Measurements from ENCODE around the gene NR6A1.

The NR6A1 gene

DNA sequence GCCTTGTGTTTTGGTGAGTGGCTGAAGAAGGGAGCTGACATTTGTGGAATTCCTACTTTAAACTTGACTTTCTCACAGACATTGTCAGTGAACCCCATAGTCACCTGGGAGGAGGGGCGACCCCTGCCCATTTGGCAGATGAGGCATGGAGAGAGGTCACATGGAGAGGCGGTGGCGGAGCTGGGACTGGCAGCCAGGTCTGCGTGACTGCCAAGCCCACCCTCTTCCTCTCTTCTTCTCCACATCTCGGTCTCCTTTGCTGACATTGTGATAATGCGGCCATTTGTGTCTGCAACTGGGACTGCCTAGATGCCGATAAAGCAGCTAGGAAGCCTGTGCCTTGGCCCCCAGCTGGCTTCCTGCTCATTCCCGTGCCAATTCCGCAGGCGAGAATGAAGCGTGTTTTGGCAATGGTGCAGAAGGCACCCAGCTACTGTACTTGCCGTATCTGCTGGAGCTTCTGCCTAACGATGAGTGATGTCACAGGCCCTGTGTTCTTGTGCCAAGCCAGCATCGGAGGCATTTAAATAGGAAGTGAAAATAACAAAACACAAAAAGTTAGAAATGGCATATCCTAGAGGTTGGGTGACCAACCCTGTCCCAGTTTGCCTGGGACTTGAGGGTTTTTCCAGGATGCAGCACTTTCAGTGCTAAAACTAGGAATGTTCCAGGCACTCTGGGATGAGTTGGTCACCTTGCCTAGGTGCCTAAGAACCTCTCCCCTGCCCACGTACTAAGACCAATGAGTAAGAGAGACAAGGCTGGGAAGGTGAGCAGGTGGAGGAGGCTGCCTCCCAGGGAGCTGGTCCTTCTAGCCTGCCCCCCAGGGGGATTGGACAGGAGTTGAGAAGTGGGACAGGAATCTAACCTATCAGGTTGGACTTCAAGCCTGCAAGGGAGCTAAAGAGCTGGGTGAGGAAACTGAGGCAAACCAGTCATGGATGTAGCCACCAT is 29.5 kb upstream of the NR6A1 start:
- H3K36me3 ChIP-seq (ENCODE audit: control insufficient read depth in 2 of 2, insufficient read depth in 1 of 2, low read length in 2 of 2), result no peaks in the 10 kb centered on the region
- TF ChIP-seq, protein P1, sequence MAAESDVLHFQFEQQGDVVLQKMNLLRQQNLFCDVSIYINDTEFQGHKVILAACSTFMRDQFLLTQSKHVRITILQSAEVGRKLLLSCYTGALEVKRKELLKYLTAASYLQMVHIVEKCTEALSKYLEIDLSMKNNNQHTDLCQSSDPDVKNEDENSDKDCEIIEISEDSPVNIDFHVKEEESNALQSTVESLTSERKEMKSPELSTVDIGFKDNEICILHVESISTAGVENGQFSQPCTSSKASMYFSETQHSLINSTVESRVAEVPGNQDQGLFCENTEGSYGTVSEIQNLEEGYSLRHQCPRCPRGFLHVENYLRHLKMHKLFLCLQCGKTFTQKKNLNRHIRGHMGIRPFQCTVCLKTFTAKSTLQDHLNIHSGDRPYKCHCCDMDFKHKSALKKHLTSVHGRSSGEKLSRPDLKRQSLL (tag by site-specific recombination; IDR thresholded peaks at IDR 0.05), result no peak
- TF ChIP-seq ZNF274 (IDR thresholded peaks at IDR 0.05; ENCODE audit: low read length) (no peak), ZNF274 (tag by site-specific recombination; IDR thresholded peaks at IDR 0.05; ENCODE audit: borderline replicate concordance) (no peak), ZNF785 (tag by site-specific recombination; IDR thresholded peaks at IDR 0.05) (no peak), ZNF837 (tag by site-specific recombination; IDR thresholded peaks at IDR 0.05) (no peak), ZNF391 (tag by site-specific recombination; IDR thresholded peaks at IDR 0.05; ENCODE audit: borderline replicate concordance, low read depth) (no peak), RBAK (tag by site-specific recombination; IDR thresholded peaks at IDR 0.05) (no peak), HOXC10 (CRISPR knock-in tag; IDR thresholded peaks at IDR 0.05) (no peak), ZNF514 (tag by site-specific recombination; IDR thresholded peaks at IDR 0.05) (no peak), ZNF677 (tag by site-specific recombination; IDR thresholded peaks at IDR 0.05) (no peak), ZNF214 (tag by site-specific recombination; IDR thresholded peaks at IDR 0.05; ENCODE audit: borderline replicate concordance) (no peak), ZNF23 (tag by site-specific recombination; IDR thresholded peaks at IDR 0.05; ENCODE audit: borderline replicate concordance) (no peak), ZBTB26 (tag by site-specific recombination; optimal IDR thresholded peaks at IDR 0.05) (no peak), ZBTB1 (tag by site-specific recombination; IDR thresholded peaks at IDR 0.05) (no peak)
- H3K4me1 ChIP-seq (ENCODE audit: control insufficient read depth, insufficient read depth, low read length), result no peaks in the 10 kb centered on the region
- H3K9me3 ChIP-seq (ENCODE audit: control insufficient read depth, insufficient read depth, low read depth, low read length), result no peaks in the 10 kb centered on the region
- ChIA-PET CTCF (interaction anchor here (0.6 to 2.4 kb wide), 10 partner anchors 10 to 61 kb away, joined by 3 to 15 read pairs (median 4); partner anchors contain the start of genes OLFML2A and WDR38), POLR2A (interaction anchor here (0.8 to 1.9 kb wide), 3 partner anchors 9 to 56 kb away, joined by 3 to 5 read pairs (median 4); no protein-coding TSS in a partner anchor)
- H3K4me3 ChIP-seq (ENCODE audit: low read depth, low read length), result no peak overlapping the region
- H3K27ac ChIP-seq (ENCODE audit: extremely low read depth, low read depth, low read length), result no peak overlapping the region

DNA sequence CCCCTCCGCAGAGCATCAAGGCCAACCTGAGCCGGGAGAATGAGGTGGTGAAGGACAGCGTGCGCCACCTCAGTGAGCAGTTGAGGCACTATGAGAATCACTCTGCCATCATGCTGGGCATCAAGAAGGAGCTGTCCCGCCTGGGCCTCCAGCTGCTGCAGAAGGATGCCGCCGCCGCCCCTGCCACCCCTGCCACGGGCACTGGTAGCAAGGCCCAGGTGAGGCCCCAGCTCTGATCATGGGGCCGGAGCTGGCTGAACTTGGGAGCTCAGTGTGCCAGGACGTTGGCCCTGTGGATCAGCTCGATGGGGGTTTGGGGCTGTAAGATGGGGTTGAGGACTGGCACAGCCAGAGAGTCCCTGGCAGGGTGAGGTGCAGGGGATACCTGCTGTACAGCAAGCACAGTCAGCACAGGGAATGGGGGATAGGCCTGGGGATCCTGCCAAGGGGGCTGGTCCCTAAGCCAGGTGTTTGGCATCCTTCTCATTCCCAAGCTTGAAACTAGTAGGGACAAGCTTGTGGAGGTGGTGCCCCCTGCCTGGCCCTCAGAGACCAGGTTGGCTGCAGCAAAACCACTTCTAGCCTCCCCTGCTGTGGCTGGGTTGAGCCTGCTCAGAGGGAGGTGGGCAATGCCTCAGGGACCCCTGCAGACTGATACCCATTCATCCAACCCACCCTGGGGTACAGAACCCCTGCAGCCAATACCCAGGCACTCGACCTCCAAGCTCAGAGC is 28.3 kb upstream of the NR6A1 start:
- Histone ChIP-seq H3K4me1 (ENCODE audit: control insufficient read depth, insufficient read depth, low read length) (no peaks in the 10 kb centered on the region), H3K27ac (ENCODE audit: extremely low read depth, low read depth, low read length) (no peak overlapping the region), H3K4me3 (ENCODE audit: low read depth, low read length) (no peak overlapping the region), H3K9me3 (ENCODE audit: control insufficient read depth, insufficient read depth, low read depth, low read length) (no peaks in the 10 kb centered on the region), H3K36me3 (ENCODE audit: control insufficient read depth in 2 of 2, insufficient read depth in 1 of 2, low read length in 2 of 2) (no peaks in the 10 kb centered on the region)
- TF ChIP-seq ZNF2 (tag by site-specific recombination; IDR thresholded peaks at IDR 0.05) (no peak), ZNF501 (tag by site-specific recombination; IDR thresholded peaks at IDR 0.05) (no peak), GLIS1 (tag by site-specific recombination; IDR thresholded peaks at IDR 0.05) (peak; percentile 83; the same call in 1 of the 2 replicates), ZIC2 (tag by site-specific recombination; IDR thresholded peaks at IDR 0.05) (peak; percentile 93), ZNF654 (tag by site-specific recombination; IDR thresholded peaks at IDR 0.05; ENCODE audit: low read depth) (no peak), ZBTB44 (tag by site-specific recombination; IDR thresholded peaks at IDR 0.05) (no peak), ZNF10 (tag by site-specific recombination; IDR thresholded peaks at IDR 0.05) (no peak), KLF9 (tag by site-specific recombination; IDR thresholded peaks at IDR 0.05; ENCODE audit: low read depth) (no peak)
- CTCF ChIA-PET, result interaction anchor here (1.0 to 2.4 kb wide), 6 partner anchors 19 to 62 kb away, joined by 3 to 15 read pairs (median 6); partner anchors contain the start of genes OLFML2A and WDR38
- POLR2A ChIA-PET, result interaction anchor here (0.7 to 1.9 kb wide), 4 partner anchors 10 to 57 kb away, joined by 3 to 6 read pairs (median 4); no protein-coding TSS in a partner anchor

Measured in HEK293 (cell line).